GM10266 (cell line): Measurements from ENCODE around the gene C16orf74.

Experiments
- DNase-seq: peaks from one replicate; pipeline ENCODE4 v3.0.0; 2012; ENCODE audit errors: extremely low spot score
- CTCF ChIP-seq: IDR thresholded peaks from 2 replicates; pipeline ENCODE4 v1.5.1; 2012; ENCODE audit warnings: mild to moderate bottlenecking, low read depth; ENCODE audit not compliant: control insufficient read depth, insufficient read depth; ENCODE audit errors: missing control alignments

Gene C16orf74

GRCh38 chr16:85665373-85665740 lies 85.5 kb downstream of the C16orf74 start:
- TF ChIP-seq CTCF, result no peak
- DNase-seq, result no peak

GRCh38 chr16:85664580-85665372 lies 86.1 kb downstream of the C16orf74 start:
- no peak for TF ChIP-seq CTCF
- no peak for DNase-seq

GRCh38 chr16:85663891-85664321 lies 87.0 kb downstream of the C16orf74 start:
- TF ChIP-seq CTCF, result no peak
- DNase-seq, result no peak

GRCh38 chr16:85662976-85663830 lies 87.7 kb downstream of the C16orf74 start:
- no peak for TF ChIP-seq CTCF
- DNase-seq, result no peak

GRCh38 chr16:85662482-85662812 lies 88.4 kb downstream of the C16orf74 start:
- TF ChIP-seq CTCF, result no peak
- no peak for DNase-seq

- DNase-seq, result no peak
- TF ChIP-seq CTCF, result no peak
Measured at GRCh38 chr16:85661740-85662481, 89.0 kb downstream of the C16orf74 start.
